ENCODE results near the gene PAK6. TPM values are rescaled to one million over a fixed set of nuclear protein-coding genes. Genes with fewer than 3 reads are reported as not detected.

PAK6 gene
- total and polyA plus RNA-seq, 9 of the 15 experiments (the other 6 are each of a cell fraction or from before 2014, with no cell fraction given) = 0.03 to 0.74 (median 0.16) TPM; not detected in 2

DNA sequence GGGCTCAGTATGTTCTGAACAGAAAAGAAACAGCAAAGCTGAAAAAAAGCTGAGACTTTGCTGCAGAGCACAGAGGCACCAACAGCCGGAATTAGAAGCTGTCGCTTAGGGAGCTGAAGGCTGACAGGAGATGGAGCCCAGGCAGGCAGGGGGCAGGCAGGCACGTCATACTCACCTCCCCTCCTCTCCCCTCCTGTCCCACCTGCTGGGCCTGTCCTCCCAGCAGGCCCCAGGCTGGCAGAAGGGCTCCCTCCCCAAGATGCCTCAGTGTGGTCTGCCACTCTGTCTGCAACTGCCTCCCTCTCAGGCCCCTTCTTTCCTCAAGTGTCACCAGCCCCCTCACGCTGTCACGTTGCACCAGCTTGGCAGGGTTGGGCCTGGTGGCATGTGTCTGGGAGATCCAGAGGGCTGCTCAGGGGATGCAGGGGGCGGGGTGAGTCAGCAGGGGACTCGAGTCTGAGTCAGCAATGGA is 47.2 kb downstream of the PAK6 start (continued):
- TF ChIP-seq SRF (CRISPR knock-in tag; IDR thresholded peaks at IDR 0.05) = no peak
- TF ChIP-seq, protein P1, sequence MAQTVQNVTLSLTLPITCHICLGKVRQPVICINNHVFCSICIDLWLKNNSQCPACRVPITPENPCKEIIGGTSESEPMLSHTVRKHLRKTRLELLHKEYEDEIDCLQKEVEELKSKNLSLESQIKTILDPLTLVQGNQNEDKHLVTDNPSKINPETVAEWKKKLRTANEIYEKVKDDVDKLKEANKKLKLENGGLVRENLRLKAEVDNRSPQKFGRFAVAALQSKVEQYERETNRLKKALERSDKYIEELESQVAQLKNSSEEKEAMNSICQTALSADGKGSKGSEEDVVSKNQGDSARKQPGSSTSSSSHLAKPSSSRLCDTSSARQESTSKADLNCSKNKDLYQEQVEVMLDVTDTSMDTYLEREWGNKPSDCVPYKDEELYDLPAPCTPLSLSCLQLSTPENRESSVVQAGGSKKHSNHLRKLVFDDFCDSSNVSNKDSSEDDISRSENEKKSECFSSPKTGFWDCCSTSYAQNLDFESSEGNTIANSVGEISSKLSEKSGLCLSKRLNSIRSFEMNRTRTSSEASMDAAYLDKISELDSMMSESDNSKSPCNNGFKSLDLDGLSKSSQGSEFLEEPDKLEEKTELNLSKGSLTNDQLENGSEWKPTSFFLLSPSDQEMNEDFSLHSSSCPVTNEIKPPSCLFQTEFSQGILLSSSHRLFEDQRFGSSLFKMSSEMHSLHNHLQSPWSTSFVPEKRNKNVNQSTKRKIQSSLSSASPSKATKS (CRISPR knock-in tag; IDR thresholded peaks at IDR 0.05) = no peak

DNA sequence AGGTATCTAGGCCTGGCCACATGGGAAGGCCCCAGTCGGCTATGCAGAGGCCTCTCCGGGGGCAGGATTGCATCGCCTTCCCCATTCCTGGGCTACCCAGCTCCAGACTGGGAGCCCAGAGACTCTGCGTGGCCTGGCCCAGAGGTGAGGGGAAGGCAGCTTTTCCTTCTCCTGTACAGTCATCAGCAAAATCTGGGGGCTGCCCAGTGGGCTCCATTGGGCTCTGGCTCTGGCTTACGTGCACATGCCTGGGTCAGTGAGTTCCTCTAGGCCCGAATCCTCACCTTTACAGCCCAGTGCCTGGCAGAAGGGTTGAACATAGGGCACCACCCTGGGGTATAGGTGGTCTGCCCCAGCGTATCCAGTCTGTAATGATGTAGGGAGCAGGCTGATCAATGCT is 47.9 kb downstream of the PAK6 start:
- ATAC-seq (no peak), FAIRE-seq (no peak), DNase-seq (ENCODE audit: extremely low read depth in 1 of 4, low spot score in 3 of 4) (no peak)
- no TSS peak for BruUV-seq (replicated peaks)
- no peaks in the 10 kb centered on the region for H3K36me3 ChIP-seq (ENCODE audit: control insufficient read depth, insufficient read depth, low read length)
- no peak overlapping the region for H2AFZ ChIP-seq (ENCODE audit: low read depth, low read length)
- H3K9ac ChIP-seq (ENCODE audit: insufficient read depth in 1 of 2, low read depth in 2 of 2, low read length in 2 of 2) = no peak overlapping the region
- H4K20me1 ChIP-seq (replicated peaks; ENCODE audit: control insufficient read depth, insufficient read depth, low read length) = no peaks in the 10 kb centered on the region
- intact Hi-C loops (cut with micrococcal nuclease) (no loop called here), in situ Hi-C loops (cut with MboI) (no loop called here)
- H3K27ac ChIP-seq (ENCODE audit: extremely low read depth, low read depth, low read length) = no peak overlapping the region
- peaks cover 2% of the 10 kb centered on the region in 2 experiments; a peak in 3 of 5 replicates for H3K27me3 ChIP-seq (ENCODE audit: control insufficient read depth in 2 of 2, insufficient read depth in 2 of 2, low read length in 2 of 2)
- WGBS (ENCODE audit: insufficient coverage, low coverage, missing lambda C conversion rate) = 32% methylated on average over 7 of the region's 7 CpGs
- peaks cover 0 to 42% of the 10 kb centered on the region in 2 experiments; a peak in 3 of 5 replicates for H3K4me1 ChIP-seq (replicated peaks in 1 of 2; ENCODE audit: control insufficient read depth in 2 of 2, insufficient read depth in 2 of 2, low read length in 2 of 2)
- H3K79me2 ChIP-seq (ENCODE audit: control insufficient read depth, insufficient read depth, low read length) = no peaks in the 10 kb centered on the region
- H3K4me2 ChIP-seq (ENCODE audit: insufficient read depth, low read length) = no peak overlapping the region
- ChIA-PET CTCF (ENCODE audit: low intra/inter-chr PET ratio) (no interaction called here), POLR2A (interaction anchor here (0.6 to 1.0 kb wide), 2 partner anchors 67 to 662 kb away, joined by 3 read pairs; no protein-coding TSS in a partner anchor)
- TF ChIP-seq, protein P2, sequence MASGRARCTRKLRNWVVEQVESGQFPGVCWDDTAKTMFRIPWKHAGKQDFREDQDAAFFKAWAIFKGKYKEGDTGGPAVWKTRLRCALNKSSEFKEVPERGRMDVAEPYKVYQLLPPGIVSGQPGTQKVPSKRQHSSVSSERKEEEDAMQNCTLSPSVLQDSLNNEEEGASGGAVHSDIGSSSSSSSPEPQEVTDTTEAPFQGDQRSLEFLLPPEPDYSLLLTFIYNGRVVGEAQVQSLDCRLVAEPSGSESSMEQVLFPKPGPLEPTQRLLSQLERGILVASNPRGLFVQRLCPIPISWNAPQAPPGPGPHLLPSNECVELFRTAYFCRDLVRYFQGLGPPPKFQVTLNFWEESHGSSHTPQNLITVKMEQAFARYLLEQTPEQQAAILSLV (tag; IDR thresholded peaks at IDR 0.05) = no peak
- TF ChIP-seq ZNF780A (CRISPR knock-in tag; IDR thresholded peaks at IDR 0.05) (no peak), ZNF121 (CRISPR knock-in tag; conservative IDR thresholded peaks at IDR 0.05) (no peak), SRSF9 (IDR thresholded peaks at IDR 0.05; ENCODE audit: borderline replicate concordance, low read depth, low read length) (no peak), NFATC3 (IDR thresholded peaks at IDR 0.05) (no peak), ZEB2 (IDR thresholded peaks at IDR 0.05) (no peak), STAG1 (CRISPR knock-in tag; IDR thresholded peaks at IDR 0.05; ENCODE audit: borderline replicate concordance) (no peak), POLR3A (IDR thresholded peaks at IDR 0.05; ENCODE audit: borderline replicate concordance, extremely low read depth, insufficient read depth, insufficient read length) (no peak)
- H3K9me3 ChIP-seq (replicated peaks; ENCODE audit: control insufficient read depth, insufficient read depth, low read depth, low read length) = no peaks in the 10 kb centered on the region
- H3K4me3 ChIP-seq = no peak overlapping the region
- no peaks in the 10 kb centered on the region for H3K9me1 ChIP-seq (ENCODE audit: control insufficient read depth, insufficient read depth, low read length)

Data from K562 (cell line).